Fibroblast of lung (primary cell): ENCODE data around the gene IL1A.
"Not testable (repeated sequence)": the region's sequence is repeated elsewhere in the genome, so short reads cannot be mapped to it uniquely, and the experiment has no call there.

Experiments
- EZH2 ChIP-seq: IDR thresholded peaks from 2 replicates; pipeline ENCODE4 v1.5.1; 2012; ENCODE audit warnings: low read length, control low read depth, mild to moderate bottlenecking; ENCODE audit errors: missing control alignments
- TF ChIP-seq, protein P1 (sequence below), 2 donors: IDR thresholded peaks in 1 of 2; conservative IDR thresholded peaks in 1 of 2; 1 replicate in 1 of 2; 2 replicates in 1 of 2; pipeline ENCODE4 v1.5.1; 2011 to 2012; ENCODE audit warnings: low read length in 2 of 2, control low read depth in 1 of 2, inconsistent platforms in 1 of 2, low read depth in 1 of 2, mild to moderate bottlenecking in 1 of 2

- TF ChIP-seq, protein P1, sequence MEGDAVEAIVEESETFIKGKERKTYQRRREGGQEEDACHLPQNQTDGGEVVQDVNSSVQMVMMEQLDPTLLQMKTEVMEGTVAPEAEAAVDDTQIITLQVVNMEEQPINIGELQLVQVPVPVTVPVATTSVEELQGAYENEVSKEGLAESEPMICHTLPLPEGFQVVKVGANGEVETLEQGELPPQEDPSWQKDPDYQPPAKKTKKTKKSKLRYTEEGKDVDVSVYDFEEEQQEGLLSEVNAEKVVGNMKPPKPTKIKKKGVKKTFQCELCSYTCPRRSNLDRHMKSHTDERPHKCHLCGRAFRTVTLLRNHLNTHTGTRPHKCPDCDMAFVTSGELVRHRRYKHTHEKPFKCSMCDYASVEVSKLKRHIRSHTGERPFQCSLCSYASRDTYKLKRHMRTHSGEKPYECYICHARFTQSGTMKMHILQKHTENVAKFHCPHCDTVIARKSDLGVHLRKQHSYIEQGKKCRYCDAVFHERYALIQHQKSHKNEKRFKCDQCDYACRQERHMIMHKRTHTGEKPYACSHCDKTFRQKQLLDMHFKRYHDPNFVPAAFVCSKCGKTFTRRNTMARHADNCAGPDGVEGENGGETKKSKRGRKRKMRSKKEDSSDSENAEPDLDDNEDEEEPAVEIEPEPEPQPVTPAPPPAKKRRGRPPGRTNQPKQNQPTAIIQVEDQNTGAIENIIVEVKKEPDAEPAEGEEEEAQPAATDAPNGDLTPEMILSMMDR (conservative IDR thresholded peaks at IDR 0.05 in 1 of 2, IDR thresholded peaks at IDR 0.05 in 1 of 2; ENCODE audit: low read depth in 1 of 2, low read length in 2 of 2): not testable (repeated sequence)
- TF ChIP-seq EZH2: not testable (repeated sequence)
Measured at GRCh38 chr2:112833639-112833931, 49.3 kb upstream of the IL1A start.
